Measurements from ENCODE around the gene TBCD. TPM values are rescaled to one million over a fixed set of nuclear protein-coding genes. Genes with fewer than 3 reads are reported as not detected.

The TBCD gene
- total RNA-seq, 1 donor from 2014 or later = 59.8 TPM

- Mint-ChIP-seq H3K27me3 (ENCODE audit: low read depth) (no peaks in the 10 kb centered on the region), H3K4me3 (ENCODE audit: unreplicated experiment) (no peak overlapping the region), H3K9me3 (ENCODE audit: low read depth) (no peaks in the 10 kb centered on the region), H3K4me1 (ENCODE audit: low read depth) (no peaks in the 10 kb centered on the region), H3K27ac (ENCODE audit: unreplicated experiment) (no peak overlapping the region), H3K36me3 (ENCODE audit: low read depth) (peaks cover 14% of the 10 kb centered on the region)
- TF ChIP-seq, protein P1, sequence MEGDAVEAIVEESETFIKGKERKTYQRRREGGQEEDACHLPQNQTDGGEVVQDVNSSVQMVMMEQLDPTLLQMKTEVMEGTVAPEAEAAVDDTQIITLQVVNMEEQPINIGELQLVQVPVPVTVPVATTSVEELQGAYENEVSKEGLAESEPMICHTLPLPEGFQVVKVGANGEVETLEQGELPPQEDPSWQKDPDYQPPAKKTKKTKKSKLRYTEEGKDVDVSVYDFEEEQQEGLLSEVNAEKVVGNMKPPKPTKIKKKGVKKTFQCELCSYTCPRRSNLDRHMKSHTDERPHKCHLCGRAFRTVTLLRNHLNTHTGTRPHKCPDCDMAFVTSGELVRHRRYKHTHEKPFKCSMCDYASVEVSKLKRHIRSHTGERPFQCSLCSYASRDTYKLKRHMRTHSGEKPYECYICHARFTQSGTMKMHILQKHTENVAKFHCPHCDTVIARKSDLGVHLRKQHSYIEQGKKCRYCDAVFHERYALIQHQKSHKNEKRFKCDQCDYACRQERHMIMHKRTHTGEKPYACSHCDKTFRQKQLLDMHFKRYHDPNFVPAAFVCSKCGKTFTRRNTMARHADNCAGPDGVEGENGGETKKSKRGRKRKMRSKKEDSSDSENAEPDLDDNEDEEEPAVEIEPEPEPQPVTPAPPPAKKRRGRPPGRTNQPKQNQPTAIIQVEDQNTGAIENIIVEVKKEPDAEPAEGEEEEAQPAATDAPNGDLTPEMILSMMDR (IDR thresholded peaks at IDR 0.05) = no peak
- peak; percentile 65 for DNase-seq (ENCODE audit: low spot score)
Measured at GRCh38 chr17:82831041-82831817, 79.4 kb downstream of the TBCD start.

GRCh38 chr17:82831818-82832200, 79.9 kb downstream of the TBCD start:
- Mint-ChIP-seq H3K36me3 (ENCODE audit: low read depth) (peaks cover 14% of the 10 kb centered on the region), H3K4me3 (ENCODE audit: unreplicated experiment) (no peak overlapping the region), H3K27ac (ENCODE audit: unreplicated experiment) (no peak overlapping the region), H3K27me3 (ENCODE audit: low read depth) (no peaks in the 10 kb centered on the region), H3K9me3 (ENCODE audit: low read depth) (no peaks in the 10 kb centered on the region), H3K4me1 (ENCODE audit: low read depth) (no peaks in the 10 kb centered on the region)
- DNase-seq (ENCODE audit: low spot score) = peak; percentile 76
- TF ChIP-seq, protein P1 (IDR thresholded peaks at IDR 0.05) = no peak

DNA sequence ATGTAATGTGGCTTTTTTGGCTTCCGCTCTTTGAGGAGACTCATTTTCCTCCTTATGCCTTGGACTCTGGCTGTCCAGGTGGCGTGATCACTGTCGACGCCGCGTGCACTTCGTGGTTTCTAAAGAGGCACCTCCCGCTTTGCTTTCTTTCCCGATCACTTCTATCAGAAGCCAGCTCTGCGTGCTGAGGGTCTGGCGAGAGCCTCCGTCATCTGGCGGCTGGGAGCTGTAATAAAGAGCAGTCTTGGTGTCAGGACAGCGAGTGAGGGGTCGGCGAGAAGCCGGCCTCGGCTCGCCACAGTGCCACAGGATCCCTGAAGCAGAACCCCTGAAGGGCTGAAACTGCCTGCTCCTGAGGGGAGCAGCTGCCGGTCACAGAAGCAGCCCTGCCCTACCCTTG, 80.5 kb downstream of the TBCD start:
- DNase-seq (ENCODE audit: low spot score) = peak; percentile 54
- Mint-ChIP-seq H3K4me3 (ENCODE audit: unreplicated experiment) (no peak overlapping the region), H3K9me3 (ENCODE audit: low read depth) (no peaks in the 10 kb centered on the region), H3K27me3 (ENCODE audit: low read depth) (no peaks in the 10 kb centered on the region), H3K27ac (ENCODE audit: unreplicated experiment) (no peak overlapping the region), H3K4me1 (ENCODE audit: low read depth) (no peaks in the 10 kb centered on the region), H3K36me3 (ENCODE audit: low read depth) (peaks cover 14% of the 10 kb centered on the region)
- TF ChIP-seq, protein P1 (IDR thresholded peaks at IDR 0.05) = no peak

DNA sequence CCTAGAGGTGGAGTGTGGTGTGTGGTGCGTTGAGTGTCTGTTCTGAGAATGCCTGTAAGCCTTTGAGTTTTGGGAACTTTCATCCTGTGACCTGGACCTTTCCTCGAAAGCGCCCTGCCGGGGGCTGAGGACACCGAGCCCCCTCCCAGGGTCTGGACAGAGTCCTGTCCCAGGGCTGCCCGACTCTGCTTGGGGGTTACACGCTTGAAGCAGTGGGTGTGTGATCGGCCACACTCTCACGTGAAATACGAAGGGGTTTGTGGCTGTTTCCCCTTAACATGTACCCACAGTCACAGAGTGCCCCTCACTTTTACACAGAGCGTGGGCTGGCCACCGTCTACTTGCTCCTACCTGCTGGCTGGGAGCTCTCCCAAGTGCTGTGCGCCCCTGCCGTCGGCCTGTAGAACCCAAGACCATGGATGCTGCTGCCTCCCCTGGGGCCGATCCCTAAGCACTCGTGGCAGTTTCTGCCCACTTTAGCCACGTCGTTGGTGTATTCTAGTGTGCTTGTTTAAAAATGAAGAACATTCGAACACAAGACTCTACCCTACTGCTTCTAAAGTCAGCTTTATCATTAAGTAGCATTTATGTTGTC, 81.1 kb downstream of the TBCD start:
- DNase-seq (ENCODE audit: low spot score) = peak; percentile 65
- Mint-ChIP-seq H3K27me3 (ENCODE audit: low read depth) (no peaks in the 10 kb centered on the region), H3K9me3 (ENCODE audit: low read depth) (no peaks in the 10 kb centered on the region), H3K36me3 (ENCODE audit: low read depth) (peaks cover 10% of the 10 kb centered on the region), H3K27ac (ENCODE audit: unreplicated experiment) (no peak overlapping the region), H3K4me3 (ENCODE audit: unreplicated experiment) (no peak overlapping the region), H3K4me1 (ENCODE audit: low read depth) (no peaks in the 10 kb centered on the region)
- TF ChIP-seq, protein P1 (IDR thresholded peaks at IDR 0.05) = no peak

DNA sequence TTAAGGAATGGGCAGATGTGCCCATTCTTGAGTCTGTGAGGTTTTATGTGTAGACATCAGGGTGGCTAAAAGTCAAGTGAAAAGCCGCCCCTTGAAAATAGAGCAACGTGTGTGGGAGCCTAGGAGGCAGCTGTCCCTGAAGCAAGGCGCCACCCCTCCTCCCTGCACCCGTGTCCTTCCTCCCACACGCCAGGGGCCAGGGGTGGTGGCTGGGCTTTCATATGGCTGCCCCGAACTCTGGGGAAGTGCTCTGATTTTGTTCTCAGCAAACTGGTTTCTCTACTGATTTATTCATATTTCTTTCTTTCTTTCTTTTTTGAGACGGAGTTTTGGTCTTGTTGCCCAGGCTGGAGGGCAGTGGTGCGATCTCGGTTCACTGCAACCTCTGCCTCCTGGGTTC, 83.3 kb downstream of the TBCD start:
- Mint-ChIP-seq H3K4me1 (ENCODE audit: low read depth) (no peaks in the 10 kb centered on the region), H3K27me3 (ENCODE audit: low read depth) (no peaks in the 10 kb centered on the region), H3K36me3 (ENCODE audit: low read depth) (peaks cover 2% of the 10 kb centered on the region), H3K27ac (ENCODE audit: unreplicated experiment) (no peak overlapping the region), H3K9me3 (ENCODE audit: low read depth) (no peaks in the 10 kb centered on the region), H3K4me3 (ENCODE audit: unreplicated experiment) (no peak overlapping the region)
- TF ChIP-seq, protein P1 (IDR thresholded peaks at IDR 0.05) = no peak
- peak; percentile 52 for DNase-seq (ENCODE audit: low spot score)
